Measurements from ENCODE around the gene RNF187.

RNF187 gene

DNA sequence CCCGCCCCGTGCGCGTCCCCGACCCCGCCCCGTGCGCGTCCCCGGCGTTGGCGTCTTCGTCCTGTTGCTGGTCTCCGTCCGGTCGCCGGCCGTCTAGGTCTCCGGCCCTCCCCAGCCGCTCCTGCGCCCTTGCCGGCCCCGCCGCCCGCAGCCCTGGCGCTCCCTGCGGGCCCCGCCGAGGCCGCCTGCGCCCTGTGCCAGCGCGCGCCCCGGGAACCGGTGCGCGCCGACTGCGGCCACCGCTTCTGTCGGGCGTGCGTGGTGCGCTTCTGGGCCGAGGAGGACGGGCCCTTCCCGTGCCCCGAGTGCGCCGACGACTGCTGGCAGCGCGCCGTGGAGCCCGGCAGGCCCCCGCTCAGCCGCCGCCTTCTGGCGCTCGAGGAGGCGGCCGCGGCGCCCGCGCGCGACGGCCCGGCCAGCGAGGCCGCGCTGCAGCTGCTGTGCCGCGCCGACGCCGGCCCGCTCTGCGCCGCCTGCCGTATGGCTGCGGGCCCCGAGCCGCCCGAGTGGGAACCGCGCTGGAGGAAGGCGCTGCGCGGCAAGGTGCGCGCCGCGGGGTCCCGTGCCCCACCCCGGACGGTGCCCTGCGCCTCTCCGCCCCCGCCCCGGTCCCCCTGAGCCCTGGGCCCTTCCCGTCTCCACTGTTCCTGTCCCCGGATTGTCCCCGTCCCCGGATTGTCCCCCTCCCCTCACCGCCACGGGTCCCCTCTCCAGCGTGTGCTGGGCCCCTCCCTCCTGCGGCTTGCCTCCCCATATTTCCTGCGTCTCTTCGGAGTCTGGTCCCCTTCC, at the start of gene RNF187:
TSS of gene RNF187 (plus strand) at position 47 of the 789 bp plus-strand sequence.
- peak in 1 of 2 donors; percentile 81 for DNase-seq (ENCODE audit: extremely low read depth in 1 of 2, low read depth in 1 of 2)

DNA sequence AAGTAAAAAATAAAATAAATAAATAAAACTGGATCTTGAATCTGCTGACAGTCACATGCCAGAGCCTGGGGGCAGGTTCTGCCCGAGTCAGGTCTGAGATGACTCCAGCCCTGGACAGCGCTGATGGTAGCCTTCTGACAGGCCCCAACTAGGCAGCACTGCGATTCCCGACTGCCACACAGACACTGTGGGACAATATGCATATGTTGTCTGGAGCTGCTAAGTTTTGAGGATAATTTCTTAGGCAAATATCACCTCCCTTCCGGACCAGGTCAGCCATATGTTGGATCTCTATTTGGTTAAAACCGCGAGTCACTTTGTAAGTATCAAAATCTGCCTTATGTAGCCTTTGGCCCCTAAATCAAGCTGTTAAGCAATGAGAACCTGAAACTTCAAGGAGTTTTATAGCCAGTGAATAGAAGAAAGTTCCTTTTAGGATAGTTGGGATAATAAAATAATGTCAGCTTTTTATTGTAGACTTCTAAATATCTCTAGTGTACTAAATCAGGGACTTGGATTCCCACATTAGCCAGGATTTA, 49.7 kb upstream of the RNF187 start:
- DNase-seq (ENCODE audit: extremely low read depth in 1 of 2, low read depth in 1 of 2): no peak

- DNase-seq (ENCODE audit: extremely low read depth in 1 of 2, low read depth in 1 of 2): no peak
Observed at GRCh38 chr1:228438266-228438665, 48.9 kb upstream of the RNF187 start.

- no peak for DNase-seq (ENCODE audit: extremely low read depth in 1 of 2, low read depth in 1 of 2)
Observed at GRCh38 chr1:228440761-228441500, 46.3 kb upstream of the RNF187 start.

DNA sequence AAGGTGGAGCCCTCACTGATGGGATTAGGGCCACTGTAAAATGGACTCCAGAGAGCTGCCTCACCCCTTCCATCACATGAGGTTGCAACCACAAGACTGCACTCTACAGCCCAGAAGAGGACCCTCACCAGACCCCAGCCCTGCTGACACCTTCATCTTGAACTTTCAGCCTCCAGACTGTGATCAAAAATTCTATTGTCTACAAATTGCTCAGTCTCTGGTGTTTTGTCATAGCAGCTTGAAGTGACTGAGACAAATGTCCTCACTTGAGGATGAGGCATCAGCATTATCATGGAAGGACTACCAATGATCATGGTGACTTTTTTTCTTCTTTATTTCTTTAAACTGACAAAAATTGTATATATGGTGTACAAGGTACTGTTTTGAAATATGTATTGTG, 43.8 kb upstream of the RNF187 start:
- DNase-seq (ENCODE audit: extremely low read depth in 1 of 2, low read depth in 1 of 2): no peak

GRCh38 chr1:228445490-228445842, 41.7 kb upstream of the RNF187 start:
- no peak for DNase-seq (ENCODE audit: extremely low read depth in 1 of 2, low read depth in 1 of 2)

DNA sequence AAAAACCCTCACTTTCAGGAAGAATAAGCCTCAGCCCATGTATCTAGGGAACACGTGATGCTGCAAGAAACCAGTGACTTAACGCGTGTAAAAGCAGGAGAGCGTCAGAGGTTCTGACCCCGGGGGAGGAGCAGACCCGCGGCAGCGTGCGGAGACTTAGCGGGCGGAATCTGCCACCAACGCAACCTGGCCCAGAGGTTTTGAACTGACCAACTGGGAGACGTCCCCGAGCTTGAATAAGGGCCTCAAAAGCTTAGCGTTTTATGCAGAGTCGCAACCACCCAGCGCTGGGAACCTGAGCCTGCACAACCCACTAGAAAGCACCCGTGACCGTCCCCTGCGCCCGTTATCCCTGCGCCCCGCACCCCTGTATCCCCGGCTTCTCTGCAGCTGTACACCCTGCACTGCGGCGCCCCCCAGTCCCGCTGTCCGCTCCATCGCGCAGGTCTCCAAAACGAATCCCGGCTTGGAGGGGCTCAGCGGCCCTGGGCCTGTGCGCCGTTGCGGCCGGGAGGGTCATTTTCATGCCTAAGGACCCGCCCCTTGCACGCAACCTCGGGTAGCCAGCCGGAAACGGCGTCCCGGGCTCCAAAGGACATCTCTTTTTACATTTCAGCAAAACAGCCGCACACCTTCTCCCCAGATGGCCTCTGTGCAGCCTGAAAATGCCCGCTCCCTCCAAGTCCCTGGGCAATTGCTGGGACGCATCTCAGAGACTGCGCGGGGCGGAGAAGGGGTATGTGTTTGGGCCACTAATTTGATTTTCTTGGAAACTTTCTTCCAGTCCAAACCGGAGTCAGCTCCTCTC, 41.1 kb upstream of the RNF187 start:
- no peak for DNase-seq (ENCODE audit: extremely low read depth in 1 of 2, low read depth in 1 of 2)

GRCh38 chr1:228446852-228447251, 40.3 kb upstream of the RNF187 start:
- no peak for DNase-seq (ENCODE audit: extremely low read depth in 1 of 2, low read depth in 1 of 2)

DNA sequence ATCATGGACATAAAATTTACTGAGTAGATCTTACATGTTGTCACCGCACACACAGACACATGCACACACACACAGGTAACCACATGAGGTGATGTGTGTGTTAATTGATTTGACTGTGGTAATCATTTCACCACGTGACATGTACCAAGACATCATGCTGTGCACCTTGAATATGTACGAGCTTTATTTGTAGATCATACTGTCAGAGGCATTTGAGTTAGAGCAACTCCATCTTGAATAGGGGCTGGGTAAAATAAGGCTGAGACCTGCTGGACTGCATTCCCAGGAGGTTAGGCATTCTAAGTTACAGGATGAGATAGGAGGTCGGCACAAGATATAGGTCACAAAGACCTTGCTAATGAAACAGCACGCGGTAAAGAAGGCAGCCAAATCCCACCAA, 38.8 kb upstream of the RNF187 start:
- no peak for DNase-seq (ENCODE audit: extremely low read depth in 1 of 2, low read depth in 1 of 2)

DNA sequence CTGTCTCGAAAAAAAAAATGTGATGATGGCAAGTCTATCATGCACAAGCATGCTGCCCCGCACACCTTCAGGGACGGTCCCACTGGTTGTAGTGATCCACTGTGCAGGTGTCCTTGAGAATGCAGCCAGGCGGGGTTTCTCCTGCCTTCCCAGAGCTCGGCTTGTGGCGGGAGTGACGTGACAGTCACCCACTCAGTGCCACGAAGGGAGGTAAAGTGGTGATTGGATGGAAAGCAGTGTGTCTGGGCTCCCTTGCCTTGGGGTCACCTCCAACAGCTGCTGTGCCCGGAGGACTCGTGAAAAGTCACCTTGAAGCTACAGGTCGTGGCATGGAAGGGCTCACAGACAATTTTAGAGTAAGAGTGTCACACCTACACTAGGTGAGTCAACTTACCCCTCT, 37.0 kb upstream of the RNF187 start:
- DNase-seq (ENCODE audit: extremely low read depth in 1 of 2, low read depth in 1 of 2): no peak

DNA sequence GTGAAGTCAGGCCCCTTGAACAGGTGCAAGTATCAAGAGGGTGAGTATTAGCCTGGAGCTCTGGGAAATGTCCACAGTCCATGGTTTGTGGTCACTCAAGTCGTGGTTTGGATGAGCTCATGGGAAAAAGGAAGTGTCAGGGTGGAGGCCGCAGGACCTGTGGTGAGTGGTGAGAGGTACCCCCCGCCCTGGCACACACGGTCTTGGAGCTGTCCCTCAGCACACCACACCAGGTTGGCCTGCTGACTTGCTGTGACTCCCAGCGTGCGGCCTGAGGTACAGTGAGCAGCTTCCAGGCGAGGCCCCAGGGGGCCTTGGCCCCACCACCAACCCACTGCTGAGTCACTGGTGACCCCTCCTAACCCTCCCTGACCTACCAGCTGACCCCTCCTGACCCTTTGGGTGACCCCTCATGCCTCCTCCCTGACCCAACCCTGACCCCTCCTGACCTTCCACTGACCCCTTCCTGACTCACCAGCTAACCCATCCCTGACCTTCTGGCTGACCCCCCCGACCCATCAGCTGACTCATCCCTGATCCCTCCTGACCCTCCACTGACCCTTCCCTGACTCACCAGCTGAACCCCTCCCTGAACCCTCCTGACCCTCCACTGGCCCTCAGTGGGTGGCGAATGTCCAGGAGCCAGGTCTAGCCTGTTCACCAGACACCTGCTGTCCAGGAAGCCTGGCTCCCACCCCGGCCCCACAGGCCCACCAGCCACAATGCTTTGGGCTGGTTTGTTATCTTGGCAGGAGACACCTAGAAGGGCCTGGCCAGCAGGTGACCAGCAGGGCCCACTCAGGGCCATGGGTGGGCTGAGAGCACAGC, 34.8 kb upstream of the RNF187 start:
- no peak for DNase-seq (ENCODE audit: extremely low read depth in 1 of 2, low read depth in 1 of 2)

- DNase-seq (ENCODE audit: extremely low read depth in 1 of 2, low read depth in 1 of 2): no peak
Observed at GRCh38 chr1:228453022-228453560, 34.1 kb upstream of the RNF187 start.

GRCh38 chr1:228453614-228454013, 33.6 kb upstream of the RNF187 start:
- no peak for DNase-seq (ENCODE audit: extremely low read depth in 1 of 2, low read depth in 1 of 2)

- DNase-seq (ENCODE audit: extremely low read depth in 1 of 2, low read depth in 1 of 2): no peak
Observed at GRCh38 chr1:228454238-228454637, 32.9 kb upstream of the RNF187 start.

DNA sequence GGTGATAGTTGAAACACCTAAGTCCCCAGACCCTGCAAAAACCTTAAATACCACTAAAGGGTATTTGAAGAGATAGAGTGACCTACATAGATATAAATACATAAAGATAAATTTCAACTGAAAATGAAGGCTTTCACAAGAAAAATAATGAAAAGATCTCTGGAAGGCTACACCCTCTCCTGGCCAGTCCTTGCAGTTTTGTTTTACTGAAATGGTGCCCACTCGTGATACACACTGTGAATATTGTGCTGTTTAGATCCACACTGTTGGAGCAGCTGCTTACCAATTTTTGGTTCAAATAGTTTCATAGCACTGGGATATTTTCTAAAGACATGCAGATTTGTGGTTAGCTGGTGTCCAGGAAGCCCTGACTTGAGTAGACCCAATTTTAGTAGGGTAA, 31.5 kb upstream of the RNF187 start:
- DNase-seq (ENCODE audit: extremely low read depth in 1 of 2, low read depth in 1 of 2): no peak

- DNase-seq (ENCODE audit: extremely low read depth in 1 of 2, low read depth in 1 of 2): no peak
Observed at GRCh38 chr1:228456252-228457016, 30.7 kb upstream of the RNF187 start.

GRCh38 chr1:228457017-228457395, 30.2 kb upstream of the RNF187 start:
- DNase-seq (ENCODE audit: extremely low read depth in 1 of 2, low read depth in 1 of 2): no peak

GRCh38 chr1:228457396-228458176, 29.6 kb upstream of the RNF187 start:
- DNase-seq (ENCODE audit: extremely low read depth in 1 of 2, low read depth in 1 of 2): peak; percentile 60 to 74
